ENCODE measurements around the gene MYH14. TPM values are rescaled to one million over a fixed set of nuclear protein-coding genes. Genes with fewer than 3 reads are reported as not detected.

MYH14 gene
- total and polyA plus RNA-seq, 2 of the 8 experiments (the other 6 are each of a cell fraction or from before 2014, with no cell fraction given): 17.3 to 28.6 TPM

GRCh38 chr19:50174100-50174793 lies 29.2 kb upstream of the MYH14 start (continued):
- TF ChIP-seq HDAC6 (IDR thresholded peaks at IDR 0.05; ENCODE audit: low read depth, low read length): no peak
- TF ChIP-seq ATF2 (IDR thresholded peaks at IDR 0.05; ENCODE audit: low read length): no peak
- TF ChIP-seq ZNF274 (IDR thresholded peaks at IDR 0.05; ENCODE audit: borderline replicate concordance, extremely low read depth, low read length): no peak
- TF ChIP-seq JUND (IDR thresholded peaks at IDR 0.05; ENCODE audit: low read length): no peak
